ENCODE results near the gene CYTL1.

CYTL1 gene

DNA sequence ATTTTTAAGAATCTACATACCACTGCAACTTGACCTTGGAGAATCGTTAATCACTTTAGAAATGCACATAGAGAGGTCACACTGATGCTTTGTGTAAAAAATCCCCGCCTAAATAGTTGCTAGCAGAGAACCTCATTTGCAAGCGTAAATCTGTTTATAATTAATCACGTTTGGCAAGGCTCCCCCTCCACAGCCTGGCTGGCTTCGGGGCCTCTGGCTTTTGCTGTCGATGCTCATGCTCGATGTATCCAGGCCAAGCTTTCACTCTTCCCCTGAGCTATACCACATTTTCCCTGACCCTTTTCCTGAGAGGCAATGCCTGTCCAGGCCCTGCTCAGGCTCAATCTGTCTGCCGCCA lies 23.4 kb downstream of the CYTL1 start:
- DNase-seq = no peak

DNA sequence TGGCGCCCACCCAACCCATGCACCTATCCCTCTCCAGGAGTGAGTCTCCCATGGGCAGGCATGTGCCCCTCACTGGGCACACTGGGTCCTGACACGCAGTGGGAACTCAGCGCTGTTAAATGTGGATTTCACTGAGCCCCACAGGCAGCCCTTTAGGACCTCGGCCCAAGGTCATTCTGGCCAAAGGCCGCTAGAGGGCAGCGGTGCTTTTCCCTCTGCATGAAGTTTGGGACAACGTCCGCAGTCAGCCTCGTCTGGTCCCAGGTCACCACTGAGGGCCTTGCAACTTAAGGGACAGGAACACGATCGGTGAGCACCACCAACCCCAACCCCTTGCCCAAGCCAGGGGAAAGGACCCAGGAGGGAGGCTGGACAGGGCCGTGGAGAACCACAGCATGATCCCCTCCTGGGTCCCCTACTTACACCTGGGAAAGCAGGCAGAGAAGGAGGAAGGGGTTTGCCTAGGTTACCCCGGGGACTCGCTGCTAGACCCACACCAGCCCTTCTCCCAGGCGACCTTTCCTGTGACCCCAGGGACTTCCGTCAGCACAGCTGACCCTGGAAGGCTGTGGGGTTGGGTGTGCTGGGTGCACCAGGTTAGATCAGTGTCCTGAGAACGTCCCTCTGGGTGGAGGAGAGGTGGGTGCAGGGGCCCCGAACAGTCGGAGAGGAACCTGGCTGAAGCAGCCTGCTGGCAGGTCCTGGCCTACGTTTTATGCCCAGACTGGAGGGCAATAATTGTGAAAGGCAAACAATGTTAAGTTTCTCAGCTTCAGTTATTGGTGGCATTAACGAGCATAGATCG lies 24.0 kb downstream of the CYTL1 start:
- peak; percentile 60 to 81 (median 77) for DNase-seq

GRCh38 chr4:4994312-4995097 lies 24.8 kb downstream of the CYTL1 start:
- DNase-seq = peak in 2 of 3 experiments; percentile 70 to 84

DNA sequence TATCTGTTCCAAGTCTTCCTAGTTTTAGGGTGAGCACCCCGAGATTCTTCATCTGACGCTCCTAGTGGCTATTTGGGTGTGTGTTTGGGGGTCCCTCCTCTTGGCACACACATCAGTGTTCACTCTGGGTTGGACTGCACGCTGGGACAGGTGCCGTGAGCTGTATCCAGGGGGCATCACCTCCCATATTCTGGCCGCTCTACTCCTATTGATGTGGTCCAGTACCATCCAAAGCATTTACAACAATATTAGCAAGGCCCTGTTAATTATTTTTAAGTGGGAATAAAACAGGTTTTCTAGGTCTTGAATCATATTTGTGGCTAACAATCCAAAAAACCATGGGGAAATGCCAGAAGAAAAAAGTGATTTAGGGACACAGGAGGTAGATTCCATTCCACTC lies 26.4 kb downstream of the CYTL1 start:
- no peak for DNase-seq

GRCh38 chr4:4991541-4992099 lies 27.6 kb downstream of the CYTL1 start:
- no peak for DNase-seq

DNA sequence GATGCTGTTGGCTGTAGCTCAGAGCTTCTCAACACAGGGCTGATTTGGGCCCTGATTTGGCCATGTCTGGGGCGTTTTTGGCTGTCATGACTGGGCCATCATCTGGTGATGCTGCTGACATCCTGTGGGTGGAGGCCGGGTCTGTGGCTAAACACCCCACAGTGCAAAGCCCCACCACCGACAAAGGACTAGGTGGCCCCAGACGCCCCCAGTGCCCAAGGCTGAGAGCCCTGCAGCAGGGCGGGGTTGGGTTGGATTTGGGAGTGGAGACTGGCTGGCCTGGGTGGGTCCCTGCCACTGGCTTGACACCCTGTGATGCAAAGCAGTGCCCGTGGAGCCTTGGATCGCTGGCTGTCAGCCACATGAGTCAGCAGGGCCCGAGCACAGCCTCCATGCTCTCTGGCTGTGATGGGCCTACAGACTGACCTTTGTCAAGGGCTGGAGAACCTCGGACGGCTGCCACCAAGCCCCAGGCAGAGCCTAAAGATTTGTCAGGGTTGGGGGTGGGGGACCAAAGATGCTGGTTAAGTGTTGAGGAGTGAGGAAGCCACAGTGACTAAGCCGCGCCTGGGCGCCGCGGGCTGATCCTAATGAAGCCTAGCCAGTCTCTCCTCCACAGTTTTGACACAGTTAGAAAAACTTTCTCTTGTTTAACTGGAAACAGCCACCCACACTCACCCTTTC lies 28.3 kb downstream of the CYTL1 start:
- no peak for DNase-seq

GRCh38 chr4:4990329-4990728 lies 28.9 kb downstream of the CYTL1 start:
- DNase-seq = no peak

DNA sequence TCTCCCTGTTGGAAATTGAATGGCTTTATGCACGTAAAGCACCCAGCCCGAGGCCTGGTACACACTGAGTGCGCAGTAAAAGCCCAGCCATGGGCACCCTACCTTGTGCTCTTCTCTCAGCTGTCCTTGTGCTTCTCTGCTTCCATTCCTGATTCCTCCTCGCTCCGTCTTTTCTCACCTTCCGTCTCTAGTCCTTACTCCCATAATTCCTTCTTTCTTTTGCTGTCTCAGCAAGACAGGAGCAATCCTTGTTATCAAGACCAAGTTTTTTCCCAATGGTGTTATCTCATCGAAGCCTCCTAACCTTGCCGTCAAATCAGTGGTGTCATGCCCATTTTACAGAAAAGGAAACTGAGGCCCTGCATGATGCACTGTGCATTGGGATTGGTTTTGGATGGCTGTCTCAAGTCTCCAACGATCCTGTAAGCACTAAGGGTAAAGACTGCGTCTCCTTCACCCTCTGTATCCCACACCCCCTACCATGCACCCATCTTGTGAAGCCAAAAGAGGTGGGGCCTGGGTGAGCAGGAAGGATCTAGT lies 30.1 kb downstream of the CYTL1 start:
- DNase-seq = no peak

DNA sequence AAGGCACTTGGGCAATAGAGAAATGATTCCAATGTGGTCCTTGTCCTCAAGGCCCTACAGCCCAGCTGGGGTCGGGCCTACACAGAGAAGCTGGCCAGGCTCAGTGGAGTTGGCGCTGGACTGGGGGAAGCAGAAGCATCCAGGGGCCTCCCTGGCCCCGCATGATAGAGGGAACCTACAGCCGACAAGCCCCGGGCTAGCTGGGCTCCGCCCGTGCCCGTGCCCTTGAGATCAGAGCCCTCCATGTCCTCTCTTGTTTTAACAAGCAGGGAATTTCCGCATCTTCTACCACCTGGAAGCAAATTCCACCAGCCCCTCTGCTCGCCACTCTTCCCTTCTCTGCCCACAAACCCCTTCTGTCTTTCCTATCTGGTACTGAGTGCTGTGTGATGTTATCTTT lies 31.6 kb downstream of the CYTL1 start:
- no peak for DNase-seq

DNA sequence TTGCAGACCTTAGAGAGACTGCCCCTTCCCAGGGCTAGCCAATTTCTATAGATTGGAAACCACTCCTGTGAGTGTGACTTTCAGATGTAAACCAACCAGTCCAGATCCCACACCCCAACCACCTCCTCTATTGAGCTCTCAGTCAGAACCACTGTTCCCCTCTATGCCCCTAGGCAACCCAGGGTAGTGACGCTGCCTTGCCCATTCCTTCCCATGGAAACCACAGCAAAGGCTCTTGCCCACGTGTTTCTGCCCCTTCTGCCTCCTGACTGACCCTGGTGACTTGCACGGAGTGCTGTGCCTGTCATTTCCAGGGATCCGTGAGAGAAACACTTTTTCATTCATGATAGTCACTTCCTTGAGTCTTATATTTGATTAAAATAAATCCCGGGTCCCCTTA lies 32.4 kb downstream of the CYTL1 start:
- peak in 1 of 3 experiments; percentile 10 for DNase-seq

- DNase-seq = peak in 1 of 3 experiments; percentile 13
These were observed 33.4 kb downstream of the CYTL1 start for GRCh38 chr4:4985844-4986243.

DNA sequence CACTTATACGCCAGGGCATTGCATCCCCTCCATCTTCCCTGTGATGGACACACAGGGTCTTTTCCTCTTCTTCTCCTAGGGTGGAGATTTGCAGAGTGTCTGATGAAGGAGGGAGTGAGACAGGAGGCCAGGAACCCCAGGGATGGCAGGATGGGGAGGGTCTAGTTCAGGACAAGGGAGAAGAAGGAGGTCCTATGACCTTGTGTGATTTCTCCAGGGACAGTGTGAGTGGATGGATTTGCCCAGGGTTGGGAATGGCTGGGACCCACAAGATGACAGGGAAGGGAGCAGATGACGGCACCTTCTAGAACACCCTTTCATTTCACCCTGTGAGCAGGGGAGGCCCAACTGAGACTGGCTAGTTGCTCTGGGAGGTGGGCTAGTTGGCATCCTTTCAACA lies 34.2 kb downstream of the CYTL1 start:
- no peak for DNase-seq

DNA sequence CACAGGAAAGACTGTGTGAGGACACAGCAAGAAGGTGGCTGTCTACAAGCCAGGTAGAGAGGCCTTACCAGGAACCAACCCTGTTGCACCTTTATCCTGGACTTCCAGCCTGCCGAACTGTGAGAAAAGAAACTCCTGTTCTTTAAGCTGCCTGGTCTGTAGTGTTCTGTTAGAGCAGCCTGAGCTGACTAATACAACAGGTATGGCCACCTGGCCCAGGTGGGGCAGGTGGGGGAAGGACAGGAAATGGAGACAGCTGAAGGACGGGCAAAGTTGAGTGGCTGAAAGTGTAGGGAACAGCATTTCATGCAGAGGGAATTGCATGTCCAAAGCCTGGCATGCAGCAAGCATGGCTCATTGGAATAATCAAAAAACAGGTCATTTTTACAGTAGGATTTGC lies 35.1 kb downstream of the CYTL1 start:
- DNase-seq = no peak

DNA sequence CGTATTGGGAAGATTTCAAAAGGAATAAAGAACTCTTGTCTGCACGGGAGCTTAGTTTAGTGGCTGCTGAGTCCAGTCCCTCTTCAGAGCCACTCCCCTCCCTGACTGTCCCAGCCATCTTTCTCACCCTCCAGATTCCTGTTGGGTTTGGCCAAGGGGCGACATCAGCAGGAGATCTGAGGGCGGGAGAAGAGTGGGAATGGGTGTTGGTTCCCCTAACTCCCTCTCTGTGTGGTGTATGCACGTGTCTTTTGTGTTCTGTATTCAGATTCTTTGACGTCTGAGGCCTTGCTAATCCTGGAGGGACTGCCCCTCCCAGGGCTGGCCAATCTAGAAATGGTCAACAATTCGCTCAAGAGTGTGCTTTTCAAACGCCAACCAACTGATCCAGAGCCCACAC lies 37.4 kb downstream of the CYTL1 start:
- DNase-seq = no peak

GRCh38 chr4:4981427-4981826 lies 37.8 kb downstream of the CYTL1 start:
- no peak for DNase-seq

DNA sequence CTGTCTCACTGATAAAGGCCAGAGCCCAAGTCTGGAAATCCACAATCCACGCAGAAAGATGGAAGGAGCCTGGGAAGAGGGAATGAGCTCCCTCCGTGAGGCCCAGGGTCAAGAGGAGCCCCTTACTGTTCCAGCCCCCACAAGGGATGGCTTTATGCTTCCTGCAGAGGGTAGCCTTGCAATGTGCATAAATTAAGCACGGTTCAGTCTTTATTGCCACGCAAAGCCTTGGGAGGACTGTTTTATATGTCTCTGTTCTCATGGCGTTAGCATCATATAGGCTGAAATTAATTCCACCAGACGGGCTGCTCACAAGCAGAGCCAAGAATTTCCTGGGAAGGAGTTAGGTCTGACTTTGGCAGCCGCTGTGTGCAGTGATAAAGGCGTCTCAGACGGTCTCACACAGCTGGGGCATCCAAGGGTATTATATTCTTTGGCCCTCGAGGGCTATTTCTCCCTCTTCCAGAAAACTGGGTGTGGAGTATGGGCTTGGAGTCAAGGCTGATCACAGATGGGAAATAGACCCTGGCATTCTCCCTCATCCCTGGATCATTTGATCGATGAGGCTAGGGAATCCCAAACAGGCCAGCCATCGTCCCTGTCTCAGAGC lies 38.5 kb downstream of the CYTL1 start:
- DNase-seq = no peak

DNA sequence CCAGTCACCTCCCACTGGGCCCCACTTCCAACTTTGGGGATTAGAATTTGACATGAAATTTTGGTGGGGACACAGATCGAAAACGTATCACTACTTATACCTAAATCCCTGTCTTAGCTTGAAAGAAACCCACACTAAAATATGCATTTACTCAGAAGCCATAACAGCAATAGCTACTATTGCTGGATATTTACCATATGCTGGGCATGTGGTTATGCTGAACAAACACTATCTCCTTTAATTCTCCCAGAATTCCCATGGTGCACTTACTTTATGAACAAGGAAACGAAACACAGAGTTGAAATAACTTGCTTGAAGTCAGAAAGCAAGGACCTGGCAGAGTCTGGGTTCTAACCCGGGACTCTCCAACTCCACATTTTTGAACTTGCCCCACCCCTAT lies 39.3 kb downstream of the CYTL1 start:
- no peak for DNase-seq

GRCh38 chr4:4974727-4975126 lies 44.5 kb downstream of the CYTL1 start:
- DNase-seq = no peak

DNA sequence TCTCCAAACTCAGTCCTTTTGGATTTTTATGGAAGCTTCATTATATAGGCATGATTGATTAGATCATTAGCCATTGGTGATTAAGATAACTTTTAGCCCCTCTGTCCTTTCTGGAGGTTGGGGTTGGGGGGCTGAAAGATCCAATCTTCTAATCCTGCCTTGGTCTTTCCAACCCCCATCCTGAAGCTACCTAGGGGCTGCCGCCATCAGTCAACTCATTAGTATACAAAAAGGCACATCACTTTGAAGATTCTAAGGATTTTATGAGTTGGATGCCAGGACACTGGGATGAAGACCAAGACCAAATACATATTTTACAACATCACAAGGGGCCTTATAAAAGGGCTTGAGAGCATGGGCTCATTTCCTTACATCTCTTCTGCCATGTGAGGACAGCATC lies 47.5 kb downstream of the CYTL1 start:
- no peak for DNase-seq

DNA sequence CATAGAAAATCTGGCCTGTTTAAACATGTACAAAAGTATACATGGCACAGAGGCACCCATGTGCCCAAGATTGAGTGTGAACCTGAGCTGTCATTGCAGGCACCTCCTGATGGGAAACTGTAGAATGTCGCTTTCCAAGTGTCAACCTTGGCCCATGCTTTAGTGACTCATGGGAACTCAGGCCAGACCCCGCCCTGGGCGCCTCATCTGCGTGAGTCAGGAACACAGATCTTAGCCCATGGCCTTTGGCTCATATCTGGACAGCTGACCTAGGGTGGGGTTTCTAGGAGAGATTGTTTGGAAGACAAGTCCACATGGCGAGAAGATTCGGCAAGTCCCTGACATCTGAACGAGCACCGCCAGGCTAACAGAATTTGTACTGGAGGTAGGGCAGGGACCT lies 50.0 kb downstream of the CYTL1 start:
- DNase-seq = no peak

- no peak for DNase-seq
These were observed 51.0 kb downstream of the CYTL1 start for GRCh38 chr4:4968161-4968725.

Data from NCI-H1417 (cell line).